ENCODE measurements around the gene MINDY4B. TPM values are rescaled to one million over a fixed set of nuclear protein-coding genes. Genes with fewer than 3 reads are reported as not detected.
A peak's percentile ranks its signal among the peaks of the same experiment; 100 is the strongest.

MINDY4B gene
- total RNA-seq, 4 donors from 2014 or later, result not detected

DNA sequence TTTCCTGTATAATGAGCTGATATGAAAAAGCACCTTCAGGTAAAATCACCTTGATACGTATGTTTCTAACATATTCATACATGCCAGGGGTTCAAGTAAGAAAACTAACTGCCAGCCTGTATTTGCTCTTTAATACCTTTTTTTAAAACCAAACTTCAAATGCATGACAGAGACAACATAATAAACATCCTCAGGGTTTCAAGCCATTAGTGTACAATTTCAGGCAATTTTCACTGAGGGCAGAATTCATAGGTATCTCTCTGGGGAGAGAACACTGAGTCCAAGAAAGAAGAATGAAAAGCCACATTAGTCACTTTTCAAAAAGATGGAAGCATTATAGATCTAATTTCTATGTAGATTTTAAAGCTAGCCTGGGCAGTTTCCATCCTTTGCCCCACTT, 26.9 kb downstream of the MINDY4B start:
- WGBS, 2 donors, result 91% methylated on average over 1 of the region's 1 CpG
- no peak overlapping the region for H3K4me3 ChIP-seq
- H3K4me1 ChIP-seq, result peaks cover 0 to 40% (median 17%) of the 10 kb centered on the region in 4 donors
- TF ChIP-seq EP300 (IDR thresholded peaks at IDR 0.05) (no peak), POLR2A (IDR thresholded peaks at IDR 0.05) (no peak)
- TF ChIP-seq, protein P1, sequence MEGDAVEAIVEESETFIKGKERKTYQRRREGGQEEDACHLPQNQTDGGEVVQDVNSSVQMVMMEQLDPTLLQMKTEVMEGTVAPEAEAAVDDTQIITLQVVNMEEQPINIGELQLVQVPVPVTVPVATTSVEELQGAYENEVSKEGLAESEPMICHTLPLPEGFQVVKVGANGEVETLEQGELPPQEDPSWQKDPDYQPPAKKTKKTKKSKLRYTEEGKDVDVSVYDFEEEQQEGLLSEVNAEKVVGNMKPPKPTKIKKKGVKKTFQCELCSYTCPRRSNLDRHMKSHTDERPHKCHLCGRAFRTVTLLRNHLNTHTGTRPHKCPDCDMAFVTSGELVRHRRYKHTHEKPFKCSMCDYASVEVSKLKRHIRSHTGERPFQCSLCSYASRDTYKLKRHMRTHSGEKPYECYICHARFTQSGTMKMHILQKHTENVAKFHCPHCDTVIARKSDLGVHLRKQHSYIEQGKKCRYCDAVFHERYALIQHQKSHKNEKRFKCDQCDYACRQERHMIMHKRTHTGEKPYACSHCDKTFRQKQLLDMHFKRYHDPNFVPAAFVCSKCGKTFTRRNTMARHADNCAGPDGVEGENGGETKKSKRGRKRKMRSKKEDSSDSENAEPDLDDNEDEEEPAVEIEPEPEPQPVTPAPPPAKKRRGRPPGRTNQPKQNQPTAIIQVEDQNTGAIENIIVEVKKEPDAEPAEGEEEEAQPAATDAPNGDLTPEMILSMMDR (IDR thresholded peaks at IDR 0.05), result no peak
- no peaks in the 10 kb centered on the region for H3K36me3 ChIP-seq
- no peak for DNase-seq (ENCODE audit: low spot score in 2 of 2)
- H3K9me3 ChIP-seq, result no peaks in the 10 kb centered on the region
- H3K27ac ChIP-seq, result peak overlapping the region in 1 of 4 donors; percentile 25
- H3K27me3 ChIP-seq, result no peaks in the 10 kb centered on the region

DNA sequence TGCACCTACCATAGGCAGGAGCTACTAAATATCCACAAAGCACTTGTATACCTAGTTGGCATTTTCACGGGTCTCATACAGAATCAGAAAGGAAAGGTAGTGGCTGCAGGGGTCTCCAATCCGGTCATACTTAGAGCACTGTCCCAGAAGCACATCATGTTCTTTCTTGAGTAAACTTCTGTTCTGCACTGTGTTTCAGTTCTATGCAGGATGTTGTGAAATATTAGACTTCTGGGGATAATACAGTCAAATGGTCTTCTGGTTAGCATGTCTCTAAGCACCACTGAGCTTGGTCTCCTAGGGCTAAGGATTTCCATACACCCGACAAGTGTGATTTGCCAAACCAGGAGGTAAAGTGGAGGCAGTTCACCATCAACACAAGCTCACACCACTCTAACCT, 27.9 kb downstream of the MINDY4B start:
- 79 to 83% methylated on average over 3 of the region's 3 CpGs for WGBS, 2 donors
- H3K9me3 ChIP-seq, result no peaks in the 10 kb centered on the region
- peaks cover 0 to 44% (median 17%) of the 10 kb centered on the region in 4 donors for H3K4me1 ChIP-seq
- H3K36me3 ChIP-seq, result no peaks in the 10 kb centered on the region
- no peak for TF ChIP-seq EP300 (IDR thresholded peaks at IDR 0.05)
- TF ChIP-seq, protein P1 (IDR thresholded peaks at IDR 0.05), result no peak
- TF ChIP-seq POLR2A (IDR thresholded peaks at IDR 0.05), result no peak
- no peaks in the 10 kb centered on the region for H3K27me3 ChIP-seq
- no peak overlapping the region for H3K4me3 ChIP-seq
- DNase-seq (ENCODE audit: low spot score in 2 of 2), result no peak
- peak overlapping the region in 1 of 4 donors; percentile 15 for H3K27ac ChIP-seq

DNA sequence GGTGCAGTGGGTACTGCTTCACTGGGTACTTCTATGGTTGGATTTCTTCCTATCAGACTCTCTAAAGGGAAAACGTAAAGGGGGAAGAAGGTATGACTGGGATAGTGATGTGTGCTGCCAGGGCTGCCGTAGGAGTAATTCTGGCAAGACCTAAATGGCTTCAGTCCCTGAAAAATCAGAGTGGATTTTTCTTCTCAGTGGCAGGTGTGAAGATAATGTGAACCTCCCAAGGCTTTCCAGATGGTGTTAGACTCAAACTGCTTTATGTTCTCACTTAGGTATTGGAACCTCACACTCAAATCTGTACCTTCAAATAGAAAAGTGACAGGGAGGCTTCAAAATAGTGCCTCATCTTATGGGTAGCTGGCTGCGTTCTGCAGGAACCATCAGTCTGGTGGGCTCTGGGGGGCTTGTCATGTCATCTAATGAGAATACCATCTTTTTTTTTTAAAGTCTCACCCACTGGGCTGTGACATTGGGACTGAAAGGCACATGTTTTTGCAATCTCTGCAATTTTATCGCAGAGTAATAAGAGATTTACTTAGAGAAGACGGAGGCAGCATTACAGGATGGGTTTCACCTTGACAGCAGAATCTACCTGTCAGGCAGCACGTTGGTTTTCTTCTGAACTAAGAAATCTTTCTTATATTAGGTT, 28.5 kb downstream of the MINDY4B start:
- no peak overlapping the region for H3K4me3 ChIP-seq
- WGBS, 2 donors, result 87 to 90% methylated on average over 6 of the region's 6 CpGs
- peaks cover 0 to 44% (median 17%) of the 10 kb centered on the region in 4 donors for H3K4me1 ChIP-seq
- no peaks in the 10 kb centered on the region for H3K9me3 ChIP-seq
- peak overlapping the region in 1 of 4 donors; percentile 36 for H3K27ac ChIP-seq
- H3K36me3 ChIP-seq, result no peaks in the 10 kb centered on the region
- TF ChIP-seq, protein P1 (IDR thresholded peaks at IDR 0.05), result no peak
- TF ChIP-seq POLR2A (IDR thresholded peaks at IDR 0.05) (no peak), EP300 (IDR thresholded peaks at IDR 0.05) (no peak)
- DNase-seq (ENCODE audit: low spot score in 2 of 2), result no peak
- H3K27me3 ChIP-seq, result no peaks in the 10 kb centered on the region

DNA sequence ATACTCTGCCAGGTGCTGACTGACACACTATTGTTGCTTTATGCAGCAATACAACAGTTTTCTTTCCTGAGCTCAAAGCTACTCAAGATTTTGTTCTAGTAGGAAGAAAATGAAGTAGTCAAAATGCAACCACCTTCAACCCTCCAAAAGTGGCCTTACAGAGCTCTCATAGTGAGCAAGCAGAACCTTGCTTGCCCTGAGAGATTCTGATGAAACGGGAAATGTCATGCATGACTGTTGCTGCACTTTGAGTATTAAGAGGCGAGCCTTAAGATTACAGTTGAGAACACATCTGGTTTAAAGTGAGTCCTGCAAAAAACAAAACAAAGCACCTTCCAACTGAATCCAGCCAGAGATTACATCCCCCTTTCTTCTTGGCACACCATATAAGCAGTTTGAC, 29.7 kb downstream of the MINDY4B start:
- Histone ChIP-seq H3K4me1 (peaks cover 0 to 44% (median 17%) of the 10 kb centered on the region in 4 donors), H3K36me3 (no peaks in the 10 kb centered on the region), H3K27ac (peak overlapping the region in 2 of 4 donors; percentile 67 to 87), H3K4me3 (no peak overlapping the region), H3K27me3 (no peaks in the 10 kb centered on the region), H3K9me3 (no peaks in the 10 kb centered on the region)
- 44 to 53% methylated on average over 2 of the region's 2 CpGs for WGBS, 2 donors
- DNase-seq (ENCODE audit: low spot score in 2 of 2), result no peak
- TF ChIP-seq POLR2A (IDR thresholded peaks at IDR 0.05) (no peak), EP300 (IDR thresholded peaks at IDR 0.05) (no peak)
- TF ChIP-seq, protein P1 (IDR thresholded peaks at IDR 0.05), result no peak

DNA sequence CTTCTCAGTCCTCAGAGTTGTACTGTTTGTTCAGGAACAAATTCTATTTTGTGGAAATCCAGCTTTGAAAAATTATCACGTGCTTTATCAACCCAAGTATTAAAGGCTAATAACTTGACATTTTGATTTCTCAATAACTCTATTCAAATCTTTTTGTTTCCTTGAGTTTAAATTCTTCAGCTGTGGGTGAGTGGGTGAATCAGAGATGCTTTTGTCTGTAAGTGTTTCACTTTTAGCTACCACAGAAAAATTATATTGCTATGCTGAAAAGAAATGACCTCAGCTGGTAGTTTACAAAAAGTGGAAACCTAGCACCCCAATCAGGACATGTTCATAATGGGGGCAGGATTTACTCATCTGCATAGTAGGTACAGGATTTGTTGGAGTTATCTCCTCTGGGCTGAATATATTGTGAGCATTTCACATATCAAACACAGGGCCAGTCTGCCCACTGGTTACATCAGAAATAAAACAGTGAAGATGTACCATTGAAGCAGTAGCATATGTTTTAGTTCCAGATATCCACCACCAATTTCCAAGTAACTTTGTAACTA, 30.5 kb downstream of the MINDY4B start:
- Histone ChIP-seq H3K27me3 (no peaks in the 10 kb centered on the region), H3K27ac (peak overlapping the region in 2 of 4 donors; percentile 67 to 87), H3K4me1 (peaks cover 0 to 43% (median 17%) of the 10 kb centered on the region in 4 donors), H3K36me3 (no peaks in the 10 kb centered on the region), H3K4me3 (no peak overlapping the region), H3K9me3 (no peaks in the 10 kb centered on the region)
- TF ChIP-seq EP300 (IDR thresholded peaks at IDR 0.05), result no peak
- DNase-seq (ENCODE audit: low spot score in 2 of 2), result no peak
- WGBS, 2 donors, result 41 to 48% methylated on average over 1 of the region's 1 CpG

All from tibial nerve (tissue), 4 donors.